Measurements from ENCODE around the gene RAD9A.

GRCh38 chr11:67435727-67436458 is 44.1 kb downstream of the RAD9A start:
- TF ChIP-seq CTCF (IDR thresholded peaks at IDR 0.05; ENCODE audit: low read depth, low read length), result no peak
- TF ChIP-seq EZH2phosphoT487 (IDR thresholded peaks at IDR 0.05; ENCODE audit: low read depth), result no peak
